Non-pigmented ciliary epithelial cell (primary cell): ENCODE measurements around the gene TMEM131.

Experiments used
- DNase-seq: peaks from one replicate; pipeline ENCODE4 v3.0.0-alpha.2; 2010; ENCODE audit warnings: low read depth

The TMEM131 gene

GRCh38 chr2:97760480-97761049 is 235.2 kb downstream of the TMEM131 start:
- no peak for DNase-seq

- no peak for DNase-seq
These were observed 235.9 kb downstream of the TMEM131 start for GRCh38 chr2:97759727-97760407.

- no peak for DNase-seq
These were observed 237.5 kb downstream of the TMEM131 start for GRCh38 chr2:97758131-97758705.

GRCh38 chr2:97757062-97757461 is 238.7 kb downstream of the TMEM131 start:
- no peak for DNase-seq

GRCh38 chr2:97755491-97755890 is 240.3 kb downstream of the TMEM131 start:
- no peak for DNase-seq

GRCh38 chr2:97754690-97755346 is 240.9 kb downstream of the TMEM131 start:
- DNase-seq = no peak

GRCh38 chr2:97752342-97753334 is 243.1 kb downstream of the TMEM131 start:
- DNase-seq = no peak

- DNase-seq = no peak
These were observed 244.0 kb downstream of the TMEM131 start for GRCh38 chr2:97751752-97752151.

- DNase-seq = no peak
These were observed 245.7 kb downstream of the TMEM131 start for GRCh38 chr2:97750017-97750416.

- no peak for DNase-seq
These were observed 246.2 kb downstream of the TMEM131 start for GRCh38 chr2:97749581-97749980.

- DNase-seq = no peak
These were observed 248.0 kb downstream of the TMEM131 start for GRCh38 chr2:97747716-97748115.

- no peak for DNase-seq
These were observed 248.5 kb downstream of the TMEM131 start for GRCh38 chr2:97747285-97747684.

- DNase-seq = no peak
These were observed 250.1 kb downstream of the TMEM131 start for GRCh38 chr2:97745474-97746174.

- no peak for DNase-seq
These were observed 251.8 kb downstream of the TMEM131 start for GRCh38 chr2:97743913-97744312.

- DNase-seq = no peak
These were observed 253.3 kb downstream of the TMEM131 start for GRCh38 chr2:97742381-97742847.

GRCh38 chr2:97741686-97742085 is 254.1 kb downstream of the TMEM131 start:
- no peak for DNase-seq

- DNase-seq = no peak
These were observed 254.5 kb downstream of the TMEM131 start for GRCh38 chr2:97741251-97741650.

GRCh38 chr2:97740590-97741182 is 255.1 kb downstream of the TMEM131 start:
- no peak for DNase-seq

- no peak for DNase-seq
These were observed 255.9 kb downstream of the TMEM131 start for GRCh38 chr2:97739893-97740245.

GRCh38 chr2:97739020-97739892 is 256.5 kb downstream of the TMEM131 start:
- no peak for DNase-seq
